Measurements from ENCODE around the gene SMG7.

DNA sequence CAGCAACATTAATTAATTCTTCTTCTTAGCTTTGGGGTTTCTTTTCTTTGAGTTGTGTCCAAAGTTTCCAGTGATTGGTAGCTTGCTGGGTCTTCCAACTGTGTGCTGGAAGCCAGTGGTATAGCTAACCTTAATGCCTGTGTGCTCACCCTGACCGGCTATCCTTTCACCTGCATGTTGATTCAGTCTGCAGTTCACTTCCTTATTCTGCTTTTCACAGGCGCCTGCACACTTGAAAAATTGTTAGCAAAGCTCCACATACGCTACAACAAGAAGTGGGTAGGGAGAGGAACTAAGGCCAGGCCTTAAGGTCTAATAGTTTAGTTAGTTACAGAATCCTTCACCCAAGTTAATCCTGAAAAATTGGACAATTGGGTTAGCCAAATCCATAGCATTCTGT, 82.3 kb downstream of the SMG7 start:
- TF ChIP-seq, protein P1, sequence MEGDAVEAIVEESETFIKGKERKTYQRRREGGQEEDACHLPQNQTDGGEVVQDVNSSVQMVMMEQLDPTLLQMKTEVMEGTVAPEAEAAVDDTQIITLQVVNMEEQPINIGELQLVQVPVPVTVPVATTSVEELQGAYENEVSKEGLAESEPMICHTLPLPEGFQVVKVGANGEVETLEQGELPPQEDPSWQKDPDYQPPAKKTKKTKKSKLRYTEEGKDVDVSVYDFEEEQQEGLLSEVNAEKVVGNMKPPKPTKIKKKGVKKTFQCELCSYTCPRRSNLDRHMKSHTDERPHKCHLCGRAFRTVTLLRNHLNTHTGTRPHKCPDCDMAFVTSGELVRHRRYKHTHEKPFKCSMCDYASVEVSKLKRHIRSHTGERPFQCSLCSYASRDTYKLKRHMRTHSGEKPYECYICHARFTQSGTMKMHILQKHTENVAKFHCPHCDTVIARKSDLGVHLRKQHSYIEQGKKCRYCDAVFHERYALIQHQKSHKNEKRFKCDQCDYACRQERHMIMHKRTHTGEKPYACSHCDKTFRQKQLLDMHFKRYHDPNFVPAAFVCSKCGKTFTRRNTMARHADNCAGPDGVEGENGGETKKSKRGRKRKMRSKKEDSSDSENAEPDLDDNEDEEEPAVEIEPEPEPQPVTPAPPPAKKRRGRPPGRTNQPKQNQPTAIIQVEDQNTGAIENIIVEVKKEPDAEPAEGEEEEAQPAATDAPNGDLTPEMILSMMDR (IDR thresholded peaks at IDR 0.05): no peak
- TF ChIP-seq EP300 (IDR thresholded peaks at IDR 0.05) (no peak), POLR2A (IDR thresholded peaks at IDR 0.05) (no peak)
